B cell (primary cell): ENCODE measurements around the gene TRIML2.

Experiments used
- CTCF ChIP-seq: fragments of 200-600 bp; IDR thresholded peaks from one replicate; pipeline ENCODE4 v1.8.0; 2022; ENCODE audit warnings: antibody characterized with exemption, mild to moderate bottlenecking
- EZH2 ChIP-seq: IDR thresholded peaks from 2 replicates; pipeline ENCODE4 v1.6.1; 2012; ENCODE audit warnings: borderline replicate concordance, low read depth, mild to moderate bottlenecking, moderate library complexity, low read length; ENCODE audit not compliant: insufficient read depth, poor library complexity, severe bottlenecking

- TF ChIP-seq CTCF = no peak
- no peak for TF ChIP-seq EZH2
Observed at GRCh38 chr4:188147776-188148175, 38.4 kb upstream of the TRIML2 start.
